ENCODE data around the gene PGAM2.

GRCh38 chr7:44079331-44080021 lies 14.1 kb upstream of the PGAM2 start:
- TF ChIP-seq EZH2 (IDR thresholded peaks at IDR 0.05; ENCODE audit: insufficient read depth, poor library complexity, severe bottlenecking) = no peak
- TF ChIP-seq EZH2phosphoT487 (IDR thresholded peaks at IDR 0.05; ENCODE audit: insufficient read depth, low read depth) = no peak
